HEK293 (cell line): ENCODE measurements around the gene ZKSCAN1.
"Not testable (repeated sequence)": the region's sequence is repeated elsewhere in the genome, so short reads cannot be mapped to it uniquely, and the experiment has no call there.

Experiments used
- CTCF ChIA-PET: fragments of 350-600 bp; formaldehyde crosslinking; extraction: SDS; loops from one replicate; lab custom pipeline; 2021; ENCODE audit warnings: antibody characterized with exemption; lab: Yijun Ruan, JAX
- POLR2A ChIA-PET: fragments of 300-600 bp; formaldehyde crosslinking; extraction: SDS; loops from one replicate; lab custom pipeline; 2020; ENCODE audit warnings: antibody characterized with exemption, inconsistent platforms; lab: Yijun Ruan, JAX
- H3K27ac ChIP-seq: fragments of 200-500 bp; sonication (Bioruptor generic); 2 replicates; pipeline ENCODE4 v1.5.1; 2014; ENCODE audit warnings: low read depth, low read length, control low read depth, inconsistent platforms; ENCODE audit errors: extremely low read depth
- H3K36me3 ChIP-seq, 2 experiments: fragments of 200-500 bp in 1 of 2; sonication (Bioruptor generic) in 1 of 2; 1 replicate in 1 of 2; 2 replicates in 1 of 2; pipeline ENCODE4 v1.5.1; 2014 to 2017; ENCODE audit warnings: inconsistent platforms in 2 of 2, low read length in 2 of 2; ENCODE audit not compliant: control insufficient read depth in 2 of 2, insufficient read depth in 1 of 2
- H3K4me1 ChIP-seq: fragments of 200-500 bp; sonication (Bioruptor generic); 2 replicates; pipeline ENCODE4 v1.5.1; 2014; ENCODE audit warnings: mild to moderate bottlenecking, low read length, inconsistent platforms; ENCODE audit not compliant: control insufficient read depth, insufficient read depth
- H3K4me3 ChIP-seq: 2 replicates; pipeline ENCODE4 v1.5.1; 2011; ENCODE audit warnings: low read depth, mild to moderate bottlenecking, control low read depth, low read length, moderate library complexity
- H3K9me3 ChIP-seq: fragments of 200-500 bp; sonication (Bioruptor generic); 2 replicates; pipeline ENCODE4 v1.5.1; 2014; ENCODE audit warnings: low read depth, low read length, inconsistent platforms; ENCODE audit not compliant: control insufficient read depth, insufficient read depth
- BCL11A ChIP-seq: fragments of 450-650 bp; formaldehyde crosslinking; IDR thresholded peaks from 2 replicates; pipeline ENCODE4 v1.5.1; 2016; ENCODE audit warnings: low read depth, missing biosample characterization, missing genetic modification characterization
- KLF7 ChIP-seq: fragments of 450-650 bp; formaldehyde crosslinking; IDR thresholded peaks from 2 replicates; pipeline ENCODE4 v1.5.1; 2016; ENCODE audit warnings: missing biosample characterization, missing genetic modification characterization, borderline replicate concordance
- MYNN ChIP-seq: fragments of 450-650 bp; formaldehyde crosslinking; IDR thresholded peaks from 2 replicates; pipeline ENCODE4 v1.5.1; 2016; ENCODE audit warnings: missing biosample characterization, missing genetic modification characterization, borderline replicate concordance
- ZBTB44 ChIP-seq: fragments of 450-650 bp; IDR thresholded peaks from 2 replicates; pipeline ENCODE4 v1.5.1; 2018; ENCODE audit warnings: missing biosample characterization, mild to moderate bottlenecking, missing genetic modification characterization
- ZNF341 ChIP-seq: fragments of 450-650 bp; formaldehyde crosslinking; IDR thresholded peaks from 2 replicates; pipeline ENCODE4; 2016; ENCODE audit warnings: low read depth, missing biosample characterization, missing genetic modification characterization
- ZNF366 ChIP-seq: fragments of 450-650 bp; formaldehyde crosslinking; conservative IDR thresholded peaks from 2 replicates; pipeline ENCODE4 v1.5.1; 2016; ENCODE audit warnings: missing biosample characterization, missing genetic modification characterization
- ZNF473 ChIP-seq: fragments of 450-650 bp; formaldehyde crosslinking; IDR thresholded peaks from 2 replicates; pipeline ENCODE4 v1.5.1; 2017; ENCODE audit warnings: missing biosample characterization, missing genetic modification characterization
- ZNF692 ChIP-seq: fragments of 450-650 bp; formaldehyde crosslinking; IDR thresholded peaks from 2 replicates; pipeline ENCODE4 v1.5.1; 2016; ENCODE audit warnings: missing biosample characterization, missing genetic modification characterization
- ZSCAN4 ChIP-seq: fragments of 450-650 bp; formaldehyde crosslinking; IDR thresholded peaks from 2 replicates; pipeline ENCODE4 v1.5.1; 2017; ENCODE audit warnings: missing biosample characterization, missing genetic modification characterization

The ZKSCAN1 gene

GRCh38 chr7:100003711-100004661, 11.4 kb upstream of the ZKSCAN1 start:
- no peak overlapping the region for H3K27ac ChIP-seq
- ChIA-PET POLR2A (interaction anchor here (0.5 to 0.9 kb wide), 2 partner anchors 11 to 1081 kb away, joined by 3 read pairs; partner anchors contain the start of genes TRIM56 and ZKSCAN1), CTCF (interaction anchor here (0.5 to 0.6 kb wide), 2 partner anchors 112 to 403 kb away, joined by 3 read pairs; no protein-coding TSS in a partner anchor)
- no peak overlapping the region for H3K4me3 ChIP-seq
- H3K4me1 ChIP-seq = no peaks in the 10 kb centered on the region
- no peak for TF ChIP-seq KLF7 (tag by site-specific recombination)
- 0 out of 2 replicates have a peak, but pooled peaks have one; percentile 30 for TF ChIP-seq ZNF692 (tag by site-specific recombination)
- TF ChIP-seq ZSCAN4 = no peak
- no peak for TF ChIP-seq BCL11A
- H3K9me3 ChIP-seq = no peaks in the 10 kb centered on the region
- H3K36me3 ChIP-seq = no peaks in the 10 kb centered on the region

GRCh38 chr7:100007887-100008286, 7.5 kb upstream of the ZKSCAN1 start:
- Histone ChIP-seq H3K4me1 (no peaks in the 10 kb centered on the region), H3K27ac (no peak overlapping the region), H3K9me3 (no peaks in the 10 kb centered on the region), H3K36me3 (no peaks in the 10 kb centered on the region), H3K4me3 (no peak overlapping the region)
- TF ChIP-seq ZNF341 = no peak
- ChIA-PET POLR2A (no interaction called here), CTCF (interaction anchor here (0.6 to 0.8 kb wide), 2 partner anchors 30 to 534 kb away, joined by 3 to 5 read pairs; no protein-coding TSS in a partner anchor)

GRCh38 chr7:100008525-100008924, 6.9 kb upstream of the ZKSCAN1 start:
- no peak overlapping the region for H3K27ac ChIP-seq
- CTCF ChIA-PET = interaction anchor here (0.6 kb wide), 1 partner anchor 533 kb away, joined by 5 read pairs; no protein-coding TSS in a partner anchor

GRCh38 chr7:100009952-100010351, 5.4 kb upstream of the ZKSCAN1 start:
- H3K9me3 ChIP-seq, POLR2A ChIA-PET, H3K4me1 ChIP-seq, H3K4me3 ChIP-seq, H3K27ac ChIP-seq, CTCF ChIA-PET, H3K36me3 ChIP-seq: not testable (repeated sequence)

More at GRCh38 chr7:100008525-100008924, 6.9 kb upstream of the ZKSCAN1 start:
- H3K9me3 ChIP-seq = no peaks in the 10 kb centered on the region
- POLR2A ChIA-PET = no interaction called here
- no peak overlapping the region for H3K4me3 ChIP-seq
- TF ChIP-seq ZBTB44 (tag by site-specific recombination) (no peak), MYNN (tag by site-specific recombination) (no peak)
- H3K36me3 ChIP-seq = no peaks in the 10 kb centered on the region
- H3K4me1 ChIP-seq = no peaks in the 10 kb centered on the region

- no peaks in the 10 kb centered on the region for H3K36me3 ChIP-seq
- no peak overlapping the region for H3K4me3 ChIP-seq
- CTCF ChIA-PET = interaction anchor here (0.6 kb wide), 1 partner anchor 854 kb away, joined by 3 read pairs; no protein-coding TSS in a partner anchor
- no peaks in the 10 kb centered on the region for H3K4me1 ChIP-seq
- POLR2A ChIA-PET = no interaction called here
- H3K27ac ChIP-seq = no peak overlapping the region
- no peaks in the 10 kb centered on the region for H3K9me3 ChIP-seq
- TF ChIP-seq ZNF366 (peak; percentile 69), ZNF473 (no peak)
Measured at GRCh38 chr7:100010901-100011300, 4.5 kb upstream of the ZKSCAN1 start.
